Ascending aorta (tissue), 2 donors: ENCODE results near the gene PTPRN2. TPM values are rescaled to one million over a fixed set of nuclear protein-coding genes. Genes with fewer than 3 reads are reported as not detected.

Source experiments
- DNase-seq, 2 donors: peaks; one replicate each; pipeline ENCODE4 v3.0.0-alpha.2; 2019; ENCODE audit warnings: low spot score in 2 of 2
- H3K27ac ChIP-seq, 2 donors: fragments of 200-600 bp; sonication (generic); one replicate each; pipeline ENCODE4 v1.5.1; 2016 to 2017; ENCODE audit warnings: mild to moderate bottlenecking in 1 of 2
- H3K27me3 ChIP-seq: fragments of 200-600 bp; sonication (generic); one replicate; pipeline ENCODE4 v1.5.1; 2017
- H3K36me3 ChIP-seq, 2 donors: fragments of 200-600 bp; sonication (generic); one replicate each; pipeline ENCODE4 v1.5.1; 2016
- H3K4me1 ChIP-seq, 2 donors: fragments of 200-600 bp; sonication (generic); one replicate each; pipeline ENCODE4 v1.5.1; 2016 to 2017; ENCODE audit warnings: mild to moderate bottlenecking in 1 of 2
- H3K4me3 ChIP-seq, 2 donors: fragments of 200-600 bp; sonication (generic); one replicate each; pipeline ENCODE4 v1.5.1; 2016 to 2017; ENCODE audit warnings: mild to moderate bottlenecking in 1 of 2
- H3K9me3 ChIP-seq, 2 donors: fragments of 200-600 bp; sonication (generic); one replicate each; pipeline ENCODE4 v1.5.1; 2016
- CTCF ChIP-seq, 3 experiments: fragments of 200-600 bp in 2 of 3; fragments of 450-650 bp in 1 of 3; sonication (generic) in 2 of 3; IDR thresholded peaks; one replicate each; pipeline ENCODE4 v1.5.1; 2016 to 2019; ENCODE audit warnings: antibody characterized with exemption in 3 of 3, mild to moderate bottlenecking in 1 of 3, moderate library complexity in 1 of 3
- intact Hi-C: fragments of 100-400 bp; cut with DNase I; formaldehyde crosslinking; loops from one replicate; pipeline ENCODE4 v1.15.1; 2023
- total RNA-seq: library from RNA; depleted of rRNA; stranded (reverse); fragments of >200 nt; gene quantifications from one replicate; pipeline ENCODE4 v1.1.0, GENCODE V29; 2016

Gene PTPRN2
- total RNA-seq, 1 donor from 2014 or later: 7.3 TPM

- DNase-seq: no peak
- Histone ChIP-seq H3K27me3 (no peaks in the 10 kb centered on the region), H3K4me3 (no peak overlapping the region), H3K9me3 (peaks cover 3 to 7% of the 10 kb centered on the region in 2 donors), H3K27ac (no peak overlapping the region), H3K4me1 (no peaks in the 10 kb centered on the region), H3K36me3 (no peaks in the 10 kb centered on the region)
- intact Hi-C loops: no loop called here
- TF ChIP-seq CTCF (IDR thresholded peaks at IDR 0.05): no peak
These were observed 610.3 kb downstream of the PTPRN2 start for GRCh38 chr7:157977306-157977705.

- no peak overlapping the region for H3K4me3 ChIP-seq
- peaks cover 3 to 7% of the 10 kb centered on the region in 2 donors for H3K9me3 ChIP-seq
- no peak for TF ChIP-seq CTCF (IDR thresholded peaks at IDR 0.05)
- H3K4me1 ChIP-seq: no peaks in the 10 kb centered on the region
- no peaks in the 10 kb centered on the region for H3K36me3 ChIP-seq
- no peak for DNase-seq
- intact Hi-C loops: no loop called here
- no peak overlapping the region for H3K27ac ChIP-seq
- no peaks in the 10 kb centered on the region for H3K27me3 ChIP-seq
These were observed 611.2 kb downstream of the PTPRN2 start for GRCh38 chr7:157976406-157976805.

GRCh38 chr7:157975401-157976372 lies 611.9 kb downstream of the PTPRN2 start:
- no peaks in the 10 kb centered on the region for H3K4me1 ChIP-seq
- TF ChIP-seq CTCF (IDR thresholded peaks at IDR 0.05): no peak
- no peaks in the 10 kb centered on the region for H3K36me3 ChIP-seq
- DNase-seq: no peak
- no peak overlapping the region for H3K27ac ChIP-seq
- H3K27me3 ChIP-seq: no peaks in the 10 kb centered on the region
- peaks cover 3 to 7% of the 10 kb centered on the region in 2 donors for H3K9me3 ChIP-seq
- intact Hi-C loops: no loop called here
- H3K4me3 ChIP-seq: no peak overlapping the region

- no peak for TF ChIP-seq CTCF (IDR thresholded peaks at IDR 0.05)
- no peak for DNase-seq
- intact Hi-C loops: no loop called here
These were observed 612.9 kb downstream of the PTPRN2 start for GRCh38 chr7:157974678-157975230.

GRCh38 chr7:157973971-157974677 lies 613.5 kb downstream of the PTPRN2 start:
- no peaks in the 10 kb centered on the region for H3K27me3 ChIP-seq
- no peak overlapping the region for H3K4me3 ChIP-seq
- DNase-seq: no peak
- intact Hi-C loops: no loop called here
- peaks cover 3 to 7% of the 10 kb centered on the region in 2 donors for H3K9me3 ChIP-seq
- no peaks in the 10 kb centered on the region for H3K36me3 ChIP-seq
- H3K4me1 ChIP-seq: no peaks in the 10 kb centered on the region
- no peak overlapping the region for H3K27ac ChIP-seq
- TF ChIP-seq CTCF (IDR thresholded peaks at IDR 0.05): no peak

More at GRCh38 chr7:157974678-157975230, 612.9 kb downstream of the PTPRN2 start:
- no peaks in the 10 kb centered on the region for H3K27me3 ChIP-seq
- no peaks in the 10 kb centered on the region for H3K4me1 ChIP-seq
- H3K36me3 ChIP-seq: no peaks in the 10 kb centered on the region
- no peak overlapping the region for H3K4me3 ChIP-seq
- peaks cover 3 to 7% of the 10 kb centered on the region in 2 donors for H3K9me3 ChIP-seq
- H3K27ac ChIP-seq: no peak overlapping the region
